ENCODE measurements around the gene CFAP74.

The CFAP74 gene

GRCh38 chr1:1883092-1883873 lies 120.3 kb downstream of the CFAP74 start:
- Mint-ChIP-seq H3K9me3 (no peaks in the 10 kb centered on the region), H3K4me1 (peaks cover 49% of the 10 kb centered on the region), H3K27ac (peak overlapping the region in 2 of 3 experiments; percentile 43 to 46), H3K27me3 (ENCODE audit: low read depth) (no peaks in the 10 kb centered on the region), H3K36me3 (ENCODE audit: low read depth) (peaks cover 26% of the 10 kb centered on the region), H3K4me3 (no peak overlapping the region)
- no peak for TF ChIP-seq CTCF (IDR thresholded peaks at IDR 0.05; ENCODE audit: unreplicated experiment in 3 of 3)

- Mint-ChIP-seq H3K36me3 (ENCODE audit: low read depth) (peaks cover 31% of the 10 kb centered on the region), H3K4me3 (peak overlapping the region in 1 of 3 experiments; percentile 30), H3K27ac (peak overlapping the region in 1 of 3 experiments; percentile 75), H3K9me3 (no peaks in the 10 kb centered on the region), H3K27me3 (ENCODE audit: low read depth) (no peaks in the 10 kb centered on the region), H3K4me1 (peaks cover 46% of the 10 kb centered on the region)
- TF ChIP-seq CTCF (IDR thresholded peaks at IDR 0.05; ENCODE audit: unreplicated experiment in 3 of 3): no peak
Observed at GRCh38 chr1:1881727-1882126, 121.9 kb downstream of the CFAP74 start.

GRCh38 chr1:1880617-1881312 lies 122.8 kb downstream of the CFAP74 start:
- Mint-ChIP-seq H3K9me3 (no peaks in the 10 kb centered on the region), H3K36me3 (ENCODE audit: low read depth) (peaks cover 37% of the 10 kb centered on the region), H3K27me3 (ENCODE audit: low read depth) (no peaks in the 10 kb centered on the region), H3K4me1 (peaks cover 50% of the 10 kb centered on the region), H3K4me3 (peak overlapping the region in 2 of 3 experiments; percentile 3 to 20), H3K27ac (peak overlapping the region; percentile 8 to 75 (median 55))
- no peak for TF ChIP-seq CTCF (IDR thresholded peaks at IDR 0.05; ENCODE audit: unreplicated experiment in 3 of 3)

- Mint-ChIP-seq H3K4me3 (no peak overlapping the region), H3K9me3 (no peaks in the 10 kb centered on the region), H3K4me1 (peaks cover 55% of the 10 kb centered on the region), H3K36me3 (ENCODE audit: low read depth) (peaks cover 45% of the 10 kb centered on the region), H3K27ac (no peak overlapping the region), H3K27me3 (ENCODE audit: low read depth) (no peaks in the 10 kb centered on the region)
- no peak for TF ChIP-seq CTCF (IDR thresholded peaks at IDR 0.05; ENCODE audit: unreplicated experiment in 3 of 3)
Observed at GRCh38 chr1:1879942-1880341, 123.6 kb downstream of the CFAP74 start.

- Mint-ChIP-seq H3K9me3 (no peaks in the 10 kb centered on the region), H3K27me3 (ENCODE audit: low read depth) (no peaks in the 10 kb centered on the region), H3K4me3 (no peak overlapping the region), H3K27ac (peak overlapping the region in 2 of 3 experiments; percentile 9), H3K36me3 (ENCODE audit: low read depth) (peaks cover 60% of the 10 kb centered on the region), H3K4me1 (peaks cover 49% of the 10 kb centered on the region)
- TF ChIP-seq CTCF (IDR thresholded peaks at IDR 0.05; ENCODE audit: unreplicated experiment in 3 of 3): no peak
Observed at GRCh38 chr1:1877865-1878436, 125.6 kb downstream of the CFAP74 start.
